ENCODE measurements around the gene WTAP.
"Not testable (repeated sequence)": the region's sequence is repeated elsewhere in the genome, so short reads cannot be mapped to it uniquely, and the experiment has no call there.

Gene WTAP

DNA sequence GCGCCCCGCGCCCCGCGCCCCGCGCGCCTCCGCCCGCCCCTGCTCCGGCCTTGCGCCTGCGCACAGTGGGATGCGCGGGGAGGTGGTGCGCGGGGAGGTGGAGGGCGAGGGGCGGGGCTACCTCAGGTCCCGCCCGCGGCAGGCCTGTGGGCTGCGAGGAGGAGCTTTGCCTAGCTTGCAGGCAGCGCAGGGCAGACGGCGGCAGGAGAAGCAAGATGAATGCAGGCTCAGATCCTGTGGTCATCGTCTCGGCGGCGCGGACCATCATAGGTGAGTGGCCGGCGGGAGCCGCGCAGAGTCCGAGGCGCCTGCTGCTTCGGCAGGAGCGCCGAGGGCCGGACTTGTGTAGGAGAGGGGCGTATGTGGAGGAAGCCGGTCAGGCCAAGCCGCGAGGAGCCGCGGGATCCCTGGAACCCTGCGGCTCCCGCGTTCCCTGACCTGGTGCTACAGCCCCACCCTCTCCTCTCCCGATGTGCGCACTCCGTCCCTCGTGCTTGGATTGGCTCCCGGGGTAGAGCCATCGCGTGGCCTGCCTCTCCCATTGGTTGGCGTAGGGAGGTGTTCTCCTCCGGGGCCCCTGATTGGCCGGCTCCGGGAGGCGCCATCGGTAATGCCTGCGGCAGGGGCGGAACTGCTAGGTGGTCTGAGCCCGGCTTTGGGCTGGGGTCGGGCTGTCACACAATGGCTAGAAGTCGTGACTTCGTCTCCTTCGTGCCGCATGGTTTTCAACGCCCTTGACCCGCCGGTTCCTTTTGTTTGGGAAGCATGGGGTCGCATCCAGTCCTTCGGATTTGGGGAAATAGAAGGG, 34.8 kb downstream of the WTAP start, which contains the start of gene ACAT2:
Gene ACAT2, plus strand, starts transcription at position 173 of the 808 bp plus-strand sequence. Its CDS starts 43 bp downstream, at position 216.
- DNase-seq (ENCODE audit: low read depth in 2 of 2): peak; percentile 88

- DNase-seq (ENCODE audit: low read depth in 2 of 2): no peak
These were observed 35.5 kb downstream of the WTAP start for GRCh38 chr6:159762681-159763293.

DNA sequence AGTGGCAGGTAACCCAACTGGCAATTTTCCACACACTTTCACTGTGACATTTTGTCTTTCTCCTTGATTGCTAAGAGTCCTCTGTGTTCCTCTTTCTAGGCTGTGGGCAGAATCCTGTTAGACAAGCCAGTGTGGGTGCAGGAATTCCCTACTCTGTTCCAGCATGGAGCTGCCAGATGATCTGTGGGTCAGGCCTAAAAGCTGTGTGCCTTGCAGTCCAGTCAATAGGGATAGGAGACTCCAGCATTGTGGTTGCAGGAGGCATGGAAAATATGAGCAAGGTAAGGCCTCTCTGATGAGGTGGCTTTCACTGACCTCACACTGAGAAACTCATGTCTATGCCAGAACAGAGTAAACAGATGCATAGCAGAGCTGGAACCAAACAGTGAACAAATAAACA, 39.6 kb downstream of the WTAP start:
- no peak for DNase-seq (ENCODE audit: low read depth in 2 of 2)

GRCh38 chr6:159769470-159769869, 42.2 kb downstream of the WTAP start:
- no peak for DNase-seq (ENCODE audit: low read depth in 2 of 2)

- no peak for DNase-seq (ENCODE audit: low read depth in 2 of 2)
These were observed 44.9 kb downstream of the WTAP start for GRCh38 chr6:159772196-159772595.

- DNase-seq (ENCODE audit: low read depth in 2 of 2): no peak
These were observed 50.1 kb downstream of the WTAP start for GRCh38 chr6:159777240-159777904.

GRCh38 chr6:159778131-159778530, 50.8 kb downstream of the WTAP start:
- DNase-seq (ENCODE audit: low read depth in 2 of 2): no peak

GRCh38 chr6:159778542-159779103, 51.3 kb downstream of the WTAP start:
- no peak for DNase-seq (ENCODE audit: low read depth in 2 of 2)

- DNase-seq (ENCODE audit: low read depth in 2 of 2): no peak
These were observed 61.0 kb downstream of the WTAP start for GRCh38 chr6:159788276-159788675.

DNA sequence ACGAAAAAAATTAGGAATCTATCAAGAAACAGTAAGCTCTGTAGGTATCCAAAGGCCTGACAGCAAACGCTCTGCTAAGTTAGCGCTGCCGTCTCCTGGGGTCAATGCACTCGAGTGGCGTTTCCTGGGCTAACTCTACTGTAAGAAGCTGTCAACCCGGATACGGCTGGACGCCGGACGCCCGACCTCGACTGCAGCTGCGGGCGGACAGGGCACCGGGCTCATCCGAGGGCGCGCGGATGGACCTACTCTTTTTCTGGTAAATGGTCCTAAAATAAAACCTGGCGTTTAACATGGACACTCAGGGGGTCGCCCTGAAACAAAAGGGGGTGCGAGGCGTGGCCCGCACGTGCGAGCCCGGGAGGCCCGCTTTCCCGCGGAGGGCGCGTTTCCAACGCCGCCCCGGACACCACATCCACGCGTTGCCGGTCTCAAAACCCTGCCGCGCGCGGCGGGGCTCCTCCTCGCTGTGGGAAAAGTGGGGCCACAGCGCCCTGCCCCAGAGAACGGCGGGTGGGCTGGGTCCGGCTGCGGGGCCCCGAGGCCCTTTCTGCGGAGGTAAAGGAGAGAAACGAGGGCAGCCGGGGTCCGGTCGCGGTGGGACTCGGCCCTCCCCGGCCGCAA, 61.6 kb downstream of the WTAP start:
- peak; percentile 4 to 7 for DNase-seq (ENCODE audit: low read depth in 2 of 2)

- peak; percentile 98 to 99 for DNase-seq (ENCODE audit: low read depth in 2 of 2)
These were observed 62.3 kb downstream of the WTAP start, which contains the start of gene TCP1 for GRCh38 chr6:159789377-159790148. Gene TCP1 (minus strand): TSS chr6:159789602. CDS start chr6:159789468, 134 bp downstream.

DNA sequence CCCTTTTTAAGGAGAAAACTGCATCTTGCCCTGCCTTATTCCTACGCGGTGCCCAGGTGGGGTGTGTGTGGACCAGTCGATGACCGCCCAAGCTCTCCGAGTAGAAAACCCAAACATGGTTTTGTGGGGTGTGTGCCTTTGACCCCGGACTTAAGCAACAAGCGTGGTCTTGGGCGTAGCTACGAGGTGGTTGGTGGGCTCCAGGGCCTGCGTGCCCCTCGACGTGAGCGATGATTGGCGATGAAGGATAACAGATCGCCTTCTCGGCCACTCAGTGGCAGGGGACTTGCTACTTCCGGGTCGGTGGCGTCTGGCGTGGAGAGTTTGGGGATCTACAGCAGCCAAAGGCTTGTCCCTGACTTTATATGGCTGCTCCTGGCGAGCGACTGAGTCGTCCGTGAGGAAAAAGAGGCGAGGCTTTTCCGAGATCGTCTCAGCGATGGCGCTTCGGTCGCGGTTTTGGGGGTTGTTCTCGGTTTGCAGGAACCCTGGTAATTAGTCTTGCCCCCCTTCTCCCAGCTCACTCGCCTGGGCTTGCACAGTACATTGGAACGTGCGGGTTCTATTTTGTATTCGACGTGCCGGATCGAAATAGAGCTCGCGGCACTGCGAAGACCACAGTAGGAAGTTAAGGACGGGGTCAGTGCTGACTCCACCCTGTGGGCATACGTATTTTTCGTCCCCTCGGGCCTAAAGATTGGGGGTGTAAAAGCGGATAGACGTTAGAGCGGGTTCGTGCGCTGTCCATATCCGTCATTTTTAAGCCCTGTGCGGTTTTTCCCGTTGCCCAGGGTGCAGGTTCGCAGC, 63.0 kb downstream of the WTAP start, which contains the start of gene MRPL18:
Gene MRPL18, plus strand, starts transcription at position 319 of the 807 bp plus-strand sequence. Its CDS starts 121 bp downstream, at position 440.
- DNase-seq (ENCODE audit: low read depth in 2 of 2): peak; percentile 86 to 88

DNA sequence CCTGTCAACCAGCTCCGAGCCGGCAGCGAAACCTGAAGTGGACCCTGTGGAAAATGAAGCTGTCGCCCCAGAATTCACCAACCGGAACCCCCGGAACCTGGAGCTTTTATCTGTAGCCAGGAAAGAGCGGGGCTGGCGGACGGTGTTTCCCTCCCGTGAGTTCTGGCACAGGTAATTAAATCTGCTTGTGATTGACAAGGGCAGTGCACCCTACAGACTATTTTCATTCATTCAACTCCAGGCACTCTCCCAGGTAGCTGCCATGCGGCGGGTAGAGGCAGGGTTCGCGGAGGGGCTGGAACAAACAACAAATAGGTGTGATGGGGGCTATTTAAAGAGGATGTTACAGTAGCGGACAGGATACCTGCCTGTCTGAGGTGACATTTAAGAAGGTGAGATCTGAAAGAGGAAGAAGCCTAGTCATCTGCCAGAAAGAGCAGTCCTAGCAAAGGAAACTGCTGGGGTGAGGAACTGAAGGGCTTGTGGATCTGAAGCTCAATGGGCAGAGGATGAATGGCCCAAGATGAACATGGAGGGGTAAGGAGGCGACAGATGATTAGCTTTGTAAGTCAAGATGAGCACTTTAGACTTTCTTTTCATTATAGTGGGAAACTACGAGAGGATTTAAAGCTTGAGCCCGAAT, 63.8 kb downstream of the WTAP start:
- no peak for DNase-seq (ENCODE audit: low read depth in 2 of 2)

DNA sequence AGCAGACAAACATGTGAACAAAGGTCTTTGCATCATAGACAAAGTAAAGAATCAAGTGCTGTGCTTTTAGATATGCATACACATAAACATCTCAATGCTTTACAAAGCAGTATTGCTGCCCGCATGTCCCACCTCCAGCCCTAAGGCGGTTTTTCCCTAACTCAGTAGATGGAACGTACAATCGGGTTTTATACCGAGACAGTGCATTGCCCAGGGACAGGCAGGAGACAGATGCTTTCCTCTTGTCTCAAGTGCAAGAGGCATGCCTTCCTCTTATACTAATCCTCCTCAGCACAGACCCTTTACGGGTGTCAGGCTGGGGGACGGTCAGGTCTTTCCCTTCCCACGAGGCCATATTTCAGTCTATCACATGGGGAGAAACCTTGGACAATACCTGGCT, 67.7 kb downstream of the WTAP start:
- not testable (repeated sequence) for DNase-seq (ENCODE audit: low read depth in 2 of 2)

GRCh38 chr6:159797554-159797953, 70.2 kb downstream of the WTAP start:
- DNase-seq (ENCODE audit: low read depth in 2 of 2): no peak

- no peak for DNase-seq (ENCODE audit: low read depth in 2 of 2)
These were observed 73.0 kb downstream of the WTAP start, which contains the start of gene PNLDC1 for GRCh38 chr6:159800141-159800865. Gene PNLDC1 (plus strand): TSS chr6:159800276. CDS start chr6:159800308, 32 bp downstream.

GRCh38 chr6:159801935-159802334, 74.6 kb downstream of the WTAP start:
- DNase-seq (ENCODE audit: low read depth in 2 of 2): no peak

DNA sequence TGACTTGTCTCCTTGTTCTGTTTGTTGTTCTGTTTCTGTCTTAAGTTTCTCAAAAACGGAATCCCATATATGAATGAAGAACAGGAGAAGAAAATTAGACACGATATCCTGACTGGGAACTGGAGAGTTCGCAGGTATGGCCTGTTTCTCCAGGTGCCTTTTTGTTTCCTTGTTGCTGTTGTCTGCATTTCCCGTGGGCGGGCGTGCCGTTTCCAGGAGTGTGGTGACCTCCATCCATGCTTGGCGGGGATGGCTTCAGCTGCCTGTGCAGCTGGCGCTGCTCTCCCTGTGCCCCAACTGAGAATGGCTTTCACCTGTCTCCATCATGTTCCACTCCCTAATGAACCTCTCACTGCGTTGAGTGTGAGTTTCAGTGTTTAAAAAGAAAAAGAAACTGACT, 77.2 kb downstream of the WTAP start:
- no peak for DNase-seq (ENCODE audit: low read depth in 2 of 2)

All from stimulated activated CD8-positive, alpha-beta memory T cell treated with anti-CD3 and anti-CD28 coated beads, Interleukin-15, amount 100 ng/mL, for 48 hours (primary cell).